Skin of body (tissue), 2 donors: ENCODE data around the gene CREB3L1. TPM values are rescaled to one million over a fixed set of nuclear protein-coding genes. Genes with fewer than 3 reads are reported as not detected.
"Not testable (repeated sequence)": the region's sequence is repeated elsewhere in the genome, so short reads cannot be mapped to it uniquely, and the experiment has no call there.

Source experiments
- DNase-seq: peaks from one replicate; lab custom pipeline; 2025; lab: John Stamatoyannopoulos, UW
- total RNA-seq: library from RNA; depleted of rRNA; stranded (reverse); fragments of >200 nt; gene quantifications from one replicate; pipeline ENCODE4 v1.2.3, GENCODE V29; 2014

CREB3L1 gene
- total RNA-seq, 1 donor from 2014 or later, result 27.1 TPM

DNA sequence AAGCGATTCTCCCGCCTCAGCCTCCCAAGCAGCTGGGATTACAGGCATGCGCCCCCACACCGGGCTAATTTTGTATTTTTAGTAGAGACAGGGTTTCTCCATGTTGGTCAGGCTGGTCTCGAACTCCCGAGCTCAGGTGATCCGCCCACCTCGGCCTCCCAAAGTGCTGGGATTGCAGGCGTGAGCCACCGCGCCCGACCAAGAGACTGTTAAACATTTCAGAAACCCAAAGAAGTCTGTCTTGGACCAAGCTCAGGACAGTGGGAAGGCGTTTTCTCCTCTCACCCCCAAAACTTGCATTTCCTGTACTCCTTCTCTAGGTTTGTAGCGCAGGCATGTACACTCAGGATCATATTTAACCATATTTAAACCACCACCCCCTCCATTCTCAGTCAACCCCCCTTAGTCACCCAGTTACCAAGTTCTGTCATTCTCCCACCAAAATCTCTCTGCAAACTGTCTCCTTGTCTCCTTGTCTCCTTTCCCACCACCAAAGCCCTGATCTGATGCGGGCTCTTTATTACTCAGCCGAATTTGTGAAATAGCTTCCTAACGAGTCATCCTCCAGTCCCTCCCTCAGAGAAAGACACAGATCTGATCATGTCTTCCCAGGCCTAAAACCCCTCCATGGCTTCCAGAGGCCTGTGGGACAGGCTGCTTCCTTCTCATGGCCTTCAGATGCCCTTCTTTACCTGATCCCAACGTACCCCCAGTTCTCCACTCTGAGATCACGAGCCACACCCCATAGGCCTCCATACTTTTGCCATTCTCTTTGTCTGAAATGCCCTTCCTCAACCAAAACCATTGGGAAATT lies 29.0 kb upstream of the CREB3L1 start:
- DNase-seq, result peak; percentile 46

DNA sequence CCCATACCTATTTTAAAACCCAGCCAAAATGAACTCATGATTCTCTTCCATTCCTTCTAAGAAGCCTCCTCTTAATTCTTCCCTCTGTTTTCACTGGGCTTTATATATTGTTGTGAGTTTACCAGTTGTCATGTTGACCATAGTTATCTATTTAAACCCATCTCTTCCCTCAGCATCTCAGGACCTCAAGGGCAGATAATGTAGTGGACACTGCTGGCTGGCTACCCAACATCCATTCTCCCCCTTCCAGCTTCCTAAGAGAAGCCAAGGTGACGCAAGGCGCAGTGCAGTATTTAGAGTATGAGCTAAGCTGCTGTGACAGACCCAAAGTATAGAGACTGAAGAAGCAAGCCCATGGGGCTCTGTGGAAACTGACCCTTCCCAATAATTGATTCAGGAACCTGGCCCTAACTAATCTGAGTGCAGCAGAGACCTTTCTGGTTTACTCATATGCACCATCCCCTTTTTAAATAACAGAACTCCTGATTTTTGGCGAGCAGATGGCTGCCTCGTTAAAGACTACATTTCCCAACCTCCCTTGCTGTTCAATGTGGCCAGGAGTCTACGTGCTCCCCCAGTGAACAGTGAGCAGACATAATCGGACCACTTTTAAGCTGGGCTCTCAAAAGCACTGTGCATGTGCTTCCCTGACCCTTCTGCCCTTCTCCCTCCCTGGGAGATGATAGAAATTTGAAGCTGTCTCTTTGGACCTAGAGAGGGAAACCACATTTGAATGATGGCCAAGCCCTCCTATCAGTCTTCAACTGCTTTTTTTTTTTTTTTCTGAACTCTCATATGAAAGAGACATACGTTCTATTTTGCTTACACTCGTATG lies 28.1 kb upstream of the CREB3L1 start:
- no peak for DNase-seq

DNA sequence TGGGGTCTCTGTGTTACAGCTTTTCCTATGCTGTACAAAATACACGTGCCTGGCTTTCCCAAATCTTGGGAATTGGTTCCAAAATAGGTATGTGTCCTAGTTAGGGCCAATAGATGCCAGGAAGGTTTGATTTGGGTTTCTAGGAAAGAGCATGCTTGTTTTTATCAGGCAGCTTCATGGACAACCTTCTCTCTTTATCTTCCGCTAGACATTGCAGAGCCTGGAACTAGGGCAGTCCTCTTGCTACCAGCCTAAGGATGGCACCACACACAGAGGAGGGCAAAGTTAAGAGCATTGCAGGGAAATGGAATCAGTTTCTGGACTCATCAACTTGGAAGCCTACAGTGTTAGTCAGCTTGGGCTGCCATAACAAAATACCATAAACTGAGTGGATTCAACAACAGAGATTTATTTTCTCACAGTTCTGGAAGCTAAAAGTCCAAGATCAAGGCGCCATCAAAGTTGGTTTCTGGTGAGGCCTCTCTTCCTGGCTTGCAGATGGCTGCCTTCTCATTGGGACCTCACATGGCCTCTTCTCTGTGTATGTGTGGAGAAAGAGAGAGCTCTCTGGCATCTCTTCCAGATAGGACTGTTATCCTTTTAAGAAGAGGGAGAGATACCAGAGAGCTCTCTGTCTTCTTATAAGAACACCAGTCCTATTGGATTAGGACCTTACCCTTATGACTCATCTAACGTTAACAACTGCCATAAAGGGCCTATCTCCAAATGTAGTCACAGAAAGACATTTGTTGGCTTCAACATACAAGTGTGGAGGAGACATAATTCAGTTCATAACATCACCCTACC lies 27.3 kb upstream of the CREB3L1 start:
- no peak for DNase-seq

DNA sequence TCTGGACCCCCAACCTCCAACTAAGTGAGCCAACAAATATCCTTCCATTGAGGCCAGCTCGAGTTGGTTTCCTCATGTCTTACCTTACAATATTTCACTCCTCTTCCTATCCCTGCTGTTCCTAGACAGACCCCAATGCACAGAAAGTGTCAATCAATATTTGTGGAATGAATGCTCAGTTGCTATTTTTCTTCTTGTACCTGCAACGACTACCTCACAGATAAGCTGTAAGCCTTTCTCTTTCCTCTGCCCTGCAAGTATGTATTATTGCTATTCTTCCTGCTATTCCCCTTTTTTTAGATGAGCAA lies 26.8 kb upstream of the CREB3L1 start:
- DNase-seq, result no peak

DNA sequence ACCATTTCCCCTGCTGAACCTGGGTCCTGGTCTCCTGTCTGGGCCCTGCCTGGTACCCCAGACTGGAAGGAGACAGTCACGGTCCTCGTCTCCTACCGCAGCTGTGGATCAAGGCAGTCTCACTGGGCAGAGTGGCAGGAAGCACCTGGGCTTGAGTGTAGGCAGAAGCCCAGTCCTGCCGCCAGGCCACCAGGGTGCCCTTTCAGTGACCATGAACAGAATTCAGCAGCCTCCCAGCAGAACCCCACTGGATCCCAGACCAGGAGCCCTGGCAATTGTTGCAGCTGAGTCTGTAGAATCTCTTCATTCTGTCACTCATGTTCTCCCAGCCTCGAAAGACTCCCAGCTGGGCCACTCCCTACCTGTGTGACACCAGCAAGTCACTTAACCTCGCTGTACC lies 25.5 kb upstream of the CREB3L1 start:
- no peak for DNase-seq

DNA sequence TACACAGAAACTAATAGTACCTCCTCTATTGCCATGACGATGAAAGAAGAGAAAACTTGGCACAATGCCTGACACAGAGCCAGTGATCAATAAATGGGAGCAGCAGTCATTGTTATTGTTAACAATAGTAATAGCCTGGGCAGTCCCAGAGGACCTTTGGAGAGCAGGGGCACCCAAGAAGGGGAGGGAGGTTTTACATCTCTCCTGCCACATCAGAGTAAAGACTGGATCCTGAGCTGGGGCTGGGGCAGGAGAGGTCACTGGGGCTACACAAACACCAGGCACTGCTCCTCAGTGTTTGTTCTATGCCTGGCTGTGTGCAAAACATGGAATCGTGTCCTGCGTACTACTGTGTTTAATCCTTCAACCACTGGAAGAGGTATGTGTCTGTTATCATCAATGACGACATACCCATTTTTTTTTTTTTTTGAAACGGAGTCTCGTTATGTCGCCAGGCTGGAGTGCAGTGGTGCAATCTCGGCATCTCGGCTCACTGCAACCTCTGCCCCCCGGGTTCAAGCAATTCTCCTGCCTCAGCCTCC lies 25.0 kb upstream of the CREB3L1 start:
- DNase-seq, result no peak

DNA sequence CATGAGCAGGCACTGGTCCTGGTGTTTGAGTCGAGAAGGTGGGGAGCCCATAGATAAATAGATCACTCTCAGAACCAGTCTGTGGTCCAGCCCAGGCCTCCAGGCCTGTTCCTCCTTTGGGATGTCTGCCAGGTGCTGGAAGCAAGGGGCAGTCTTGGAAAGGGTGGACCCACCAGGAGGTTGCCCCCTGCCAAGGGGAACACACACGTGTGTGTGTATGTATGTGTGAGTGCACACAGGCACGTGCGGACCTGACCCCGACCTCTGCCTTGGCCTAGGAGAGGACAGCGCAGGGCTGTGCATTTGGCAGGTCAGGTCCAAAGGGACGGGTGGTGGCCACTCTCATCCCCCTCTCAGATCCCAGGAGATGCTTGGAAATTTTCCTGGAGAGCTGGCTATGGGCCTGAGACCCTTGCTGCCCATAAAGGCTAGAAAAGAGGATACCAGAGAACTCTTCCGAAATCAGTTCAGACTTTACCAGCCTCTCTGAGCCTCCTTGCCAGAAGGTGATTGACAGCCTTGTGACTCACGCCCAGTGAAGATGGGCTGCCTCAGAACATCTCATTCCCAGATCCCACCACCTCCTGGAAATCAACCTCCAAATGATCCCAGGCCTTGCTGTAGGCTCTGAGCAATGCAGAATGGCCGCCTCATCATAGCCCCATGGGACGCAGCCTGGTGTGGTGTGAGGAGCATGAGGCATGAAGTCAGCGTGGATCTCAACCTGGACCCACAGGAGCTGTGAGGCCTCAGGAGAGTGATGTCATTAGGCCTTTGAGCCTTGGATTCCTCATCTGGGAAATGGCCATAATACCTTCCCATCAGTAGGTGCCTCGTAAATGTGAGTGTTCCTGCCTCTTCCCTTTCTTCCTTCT lies 24.0 kb upstream of the CREB3L1 start:
- no peak for DNase-seq

DNA sequence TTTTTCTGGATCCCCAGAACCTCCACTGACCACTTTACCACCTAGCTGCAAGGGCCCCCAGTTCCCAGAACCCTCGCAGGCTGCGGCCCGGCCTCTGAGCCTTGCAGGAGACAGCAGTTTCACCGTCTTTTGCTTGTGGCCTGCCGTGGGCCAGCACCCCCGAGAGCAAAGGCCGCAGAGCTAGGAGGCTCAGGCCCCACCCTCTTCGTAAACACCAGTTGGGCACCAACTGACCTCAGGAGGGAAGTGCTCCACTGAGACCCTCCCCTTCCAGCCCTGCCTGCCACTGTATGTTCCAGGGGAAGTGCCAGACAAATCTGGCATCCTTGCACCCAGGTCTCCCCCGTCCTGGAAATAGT lies 23.4 kb upstream of the CREB3L1 start:
- no peak for DNase-seq

DNA sequence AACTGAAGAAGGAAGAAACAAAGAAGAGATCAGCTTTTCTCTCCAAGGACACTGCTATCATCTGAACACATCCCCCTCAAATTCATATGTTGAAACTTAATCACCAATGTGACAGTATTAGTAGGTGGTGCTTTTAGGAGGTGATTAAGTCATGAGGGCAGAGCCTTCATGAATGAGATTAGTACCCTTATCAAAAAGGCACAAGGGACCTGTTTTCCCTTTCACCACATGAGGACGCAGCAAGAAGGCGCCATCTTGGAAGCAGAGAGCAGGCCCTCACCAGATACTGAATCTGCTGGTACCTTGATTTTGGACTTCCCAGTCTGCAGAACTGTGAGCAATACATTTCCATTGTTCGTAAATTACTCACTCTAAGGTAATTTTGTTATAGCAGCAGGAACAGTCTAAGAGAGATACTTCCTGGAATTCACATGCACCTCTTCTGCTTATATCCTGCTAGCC lies 20.9 kb upstream of the CREB3L1 start:
- DNase-seq, result no peak

DNA sequence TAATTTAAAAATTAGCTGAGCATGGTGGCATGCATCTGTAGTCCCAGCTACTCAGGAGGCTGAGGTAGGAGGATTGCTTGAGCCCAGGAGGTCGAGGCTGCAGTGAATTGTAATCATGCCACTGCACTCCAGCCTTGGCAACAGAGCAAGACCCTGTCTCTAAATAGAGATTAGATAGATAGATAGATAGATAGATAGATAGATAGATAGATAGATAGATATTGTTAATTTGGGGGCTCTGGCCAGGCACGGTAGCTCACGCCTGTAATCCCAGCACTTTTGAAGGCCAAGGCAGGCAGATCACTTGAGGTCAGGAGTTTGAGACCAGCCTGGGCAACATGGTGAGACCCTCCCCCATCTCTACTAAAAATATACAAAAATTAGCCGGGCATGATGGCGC lies 18.1 kb upstream of the CREB3L1 start:
- DNase-seq, result not testable (repeated sequence)

DNA sequence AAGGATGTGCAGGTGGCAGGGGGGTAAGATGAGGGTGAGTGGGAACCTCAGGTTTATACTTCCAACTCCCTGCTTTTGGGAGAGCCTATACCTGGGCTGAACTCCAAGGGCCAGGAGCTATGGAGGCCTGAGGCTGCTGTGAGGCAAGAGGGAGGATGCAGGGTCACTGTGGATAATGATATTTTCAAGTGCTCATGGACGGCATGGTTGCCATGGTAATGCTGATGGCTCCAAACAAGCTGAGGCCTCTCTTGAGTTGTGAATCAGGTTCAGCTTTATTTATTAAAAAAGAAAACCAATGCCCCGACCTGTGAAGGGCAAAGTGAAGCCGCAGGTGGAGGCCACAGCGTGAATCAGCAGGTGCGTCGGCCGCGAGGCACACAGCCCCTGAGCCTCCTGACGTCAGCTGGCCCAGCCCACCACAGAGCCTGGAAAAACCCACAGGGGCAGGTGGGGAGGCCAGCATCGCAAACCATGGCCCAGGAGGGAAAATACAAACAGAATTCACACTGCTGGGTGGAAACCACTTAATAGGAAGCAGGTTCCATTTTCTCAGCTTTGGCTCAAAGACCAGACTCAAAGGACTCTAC lies 17.4 kb upstream of the CREB3L1 start:
- DNase-seq, result no peak

DNA sequence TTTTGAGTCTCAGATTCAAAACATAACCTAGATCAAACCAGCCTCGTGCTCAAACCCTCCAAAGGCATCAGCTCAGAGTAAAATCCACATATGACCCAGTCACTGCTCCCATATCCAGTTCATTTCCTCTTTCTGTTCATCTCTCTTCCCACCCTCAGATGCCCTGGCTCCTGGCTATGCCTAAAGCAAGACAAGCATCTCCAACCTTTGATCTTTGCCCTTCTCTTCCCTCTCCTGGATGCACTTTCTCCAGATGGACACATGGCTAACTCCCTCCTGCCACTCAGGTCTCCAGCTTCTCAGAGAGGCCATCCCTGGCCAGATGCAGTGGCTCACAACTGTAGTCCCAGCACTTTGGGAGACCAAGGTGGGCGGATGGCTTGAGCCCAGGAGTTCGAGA lies 14.3 kb upstream of the CREB3L1 start:
- no peak for DNase-seq

DNA sequence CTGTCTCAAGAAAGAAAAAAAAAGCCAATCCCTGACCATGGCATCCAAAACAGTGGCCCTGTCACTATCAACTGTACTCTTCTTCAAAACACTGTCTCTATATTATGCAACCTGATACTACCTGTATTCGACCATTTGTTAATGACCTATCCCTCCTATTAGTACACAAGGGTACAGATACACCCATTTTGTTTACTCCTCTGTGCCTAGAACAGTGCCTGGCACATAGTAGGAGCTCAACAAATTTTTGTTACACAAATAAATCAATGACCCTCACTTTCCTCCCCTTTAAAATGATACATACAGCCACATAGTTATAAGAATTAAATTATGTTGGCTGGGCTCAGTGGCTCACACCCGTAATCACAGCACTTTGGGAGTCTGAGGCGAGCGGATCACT lies 13.4 kb upstream of the CREB3L1 start:
- DNase-seq, result no peak

DNA sequence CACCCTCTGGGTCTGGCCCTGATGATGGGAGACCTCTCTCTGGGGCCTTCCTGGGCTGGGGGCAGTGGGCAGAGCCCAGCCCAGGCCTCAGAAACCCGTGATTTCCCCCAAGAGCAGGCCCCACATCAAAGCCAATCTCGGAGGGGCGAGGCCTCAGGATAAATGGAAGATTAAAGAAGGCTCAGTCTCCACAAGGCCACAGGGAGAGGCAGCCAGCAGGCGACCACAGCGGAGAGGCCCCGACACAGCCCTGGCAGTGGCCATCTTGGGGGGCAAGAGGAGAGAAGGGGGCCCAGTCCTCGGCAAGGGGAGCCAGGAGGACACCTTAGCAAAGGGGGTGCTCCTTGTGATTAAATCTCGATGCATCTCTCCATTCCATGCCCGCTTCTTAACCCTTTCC lies 12.5 kb upstream of the CREB3L1 start:
- no peak for DNase-seq

DNA sequence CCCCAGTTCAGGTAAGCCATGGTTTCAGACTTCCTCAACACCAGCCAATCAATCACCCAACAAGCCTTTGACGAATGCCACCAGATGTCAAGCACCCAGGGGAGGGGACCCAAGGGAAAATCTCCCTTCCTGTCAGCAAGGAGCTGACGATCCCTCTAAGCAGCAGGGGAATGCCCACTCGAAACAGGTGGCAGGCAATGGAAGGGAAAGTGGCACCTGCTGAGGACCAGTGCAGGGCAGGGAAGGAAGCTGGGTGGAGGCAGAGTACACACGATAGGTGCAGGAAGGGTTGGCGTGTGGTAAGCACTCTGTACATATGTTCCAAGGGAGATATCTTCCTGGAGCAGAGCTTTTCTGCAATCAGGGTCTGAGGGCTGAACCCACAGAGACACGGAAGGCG lies 11.7 kb upstream of the CREB3L1 start:
- DNase-seq, result no peak

DNA sequence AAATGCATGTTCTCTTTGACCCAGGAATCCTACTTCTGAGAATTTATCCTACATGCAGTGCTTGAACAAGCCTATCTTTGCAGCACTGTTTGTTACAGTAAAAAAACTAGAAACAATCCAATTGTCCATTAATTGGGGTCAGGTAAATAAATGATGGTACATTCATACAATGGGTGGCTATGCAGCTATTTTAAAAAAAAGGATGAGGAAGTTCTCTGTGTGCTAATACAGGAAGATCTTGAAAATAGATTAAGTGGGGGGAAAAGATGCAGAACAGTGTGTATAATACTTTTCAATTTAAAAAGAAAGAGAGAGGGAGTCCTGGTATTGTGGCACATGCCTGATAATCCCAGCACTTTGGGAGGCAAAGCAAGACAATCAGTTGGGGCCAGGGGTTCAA lies 9.5 kb upstream of the CREB3L1 start:
- no peak for DNase-seq

DNA sequence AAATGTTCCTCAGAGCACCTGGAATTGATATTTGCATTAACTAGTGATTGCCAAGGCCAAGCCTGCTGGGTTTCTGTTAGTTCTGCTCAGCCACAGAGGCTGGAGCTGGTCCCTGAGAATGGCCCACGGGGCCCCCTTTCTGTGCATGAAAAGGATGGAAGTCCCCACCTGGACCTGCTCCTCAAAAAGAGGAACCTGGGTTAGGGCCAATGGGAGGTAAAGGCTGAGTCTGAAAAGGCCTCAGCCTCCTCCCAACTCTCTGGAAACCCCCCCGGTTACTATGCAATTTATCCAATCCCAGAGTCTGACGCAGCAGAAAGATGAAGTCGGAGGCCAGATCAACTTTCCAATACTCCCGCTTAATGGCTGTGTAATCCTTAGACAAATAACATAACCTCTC lies 6.8 kb upstream of the CREB3L1 start:
- DNase-seq, result no peak

DNA sequence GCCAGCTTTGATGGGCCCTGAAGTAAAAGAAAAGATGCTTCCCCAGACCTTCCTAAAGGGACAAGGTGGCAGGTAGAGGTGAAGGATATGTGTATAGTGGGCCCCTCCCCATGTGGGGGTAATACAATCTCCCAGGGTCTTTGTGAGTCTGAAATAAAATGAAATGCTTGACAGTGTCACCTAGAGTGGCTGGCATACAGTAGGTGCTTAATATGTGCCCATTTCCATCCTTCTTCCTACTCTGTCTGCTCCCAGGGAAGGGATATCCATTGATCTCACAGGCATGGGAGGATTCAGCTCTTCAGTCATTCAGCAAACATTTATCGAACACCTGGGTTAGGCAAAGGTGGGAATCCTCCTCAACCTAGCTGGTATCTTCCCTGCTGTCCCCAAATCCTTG lies 6.1 kb upstream of the CREB3L1 start:
- DNase-seq, result no peak

DNA sequence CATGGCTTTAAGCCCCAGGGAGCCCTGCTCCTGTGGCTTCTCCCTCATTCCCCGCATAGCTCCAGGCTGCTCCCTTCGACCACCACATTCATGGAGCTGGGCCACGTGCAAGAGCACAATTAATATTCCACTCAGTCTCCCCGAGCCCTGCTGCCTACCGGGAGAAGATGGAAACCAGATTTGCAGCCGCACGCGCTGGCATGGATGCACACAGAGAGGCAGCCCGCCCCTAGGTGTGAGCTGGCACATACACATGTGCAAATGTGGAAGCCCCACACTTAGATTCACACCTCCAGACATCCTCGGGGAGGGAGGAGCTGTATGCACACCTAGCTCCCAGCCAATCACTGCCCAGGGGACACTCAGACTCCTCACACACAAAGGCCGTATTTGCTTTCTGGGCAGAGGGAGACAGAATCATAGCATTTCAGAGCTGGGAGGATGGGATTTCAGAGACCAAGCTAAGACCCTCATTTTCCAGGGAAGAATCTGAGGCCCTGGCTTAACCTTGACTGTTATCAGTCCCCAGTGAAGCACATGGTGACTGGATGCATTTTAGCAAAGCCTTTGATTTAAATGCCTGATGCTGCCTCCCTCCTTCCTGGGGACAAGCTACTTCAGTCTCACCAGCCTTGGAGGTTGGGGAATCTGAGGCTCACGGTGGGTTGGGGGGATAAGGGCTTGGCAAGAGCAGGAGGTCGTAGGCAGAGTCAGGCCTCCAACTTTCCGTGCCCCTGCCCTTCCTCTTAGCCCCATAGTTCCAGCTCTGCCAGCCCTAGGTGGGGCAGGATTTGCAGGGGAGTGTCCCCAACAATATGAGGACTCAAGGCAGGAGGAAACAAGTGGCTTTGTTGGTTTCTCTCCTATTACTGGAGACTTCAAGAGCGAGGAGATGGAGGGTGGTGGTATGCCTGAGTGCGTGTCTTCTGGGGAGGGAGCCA lies 5.3 kb upstream of the CREB3L1 start:
- no peak for DNase-seq
